GM12872 (cell line): ENCODE data around the gene MAP2K7.

Experiments
- CTCF ChIP-seq: IDR thresholded peaks from 3 replicates; pipeline ENCODE4 v1.5.1; 2011; ENCODE audit warnings: low read depth, mild to moderate bottlenecking, low read length, moderate library complexity; ENCODE audit not compliant: insufficient read depth

Gene MAP2K7

DNA sequence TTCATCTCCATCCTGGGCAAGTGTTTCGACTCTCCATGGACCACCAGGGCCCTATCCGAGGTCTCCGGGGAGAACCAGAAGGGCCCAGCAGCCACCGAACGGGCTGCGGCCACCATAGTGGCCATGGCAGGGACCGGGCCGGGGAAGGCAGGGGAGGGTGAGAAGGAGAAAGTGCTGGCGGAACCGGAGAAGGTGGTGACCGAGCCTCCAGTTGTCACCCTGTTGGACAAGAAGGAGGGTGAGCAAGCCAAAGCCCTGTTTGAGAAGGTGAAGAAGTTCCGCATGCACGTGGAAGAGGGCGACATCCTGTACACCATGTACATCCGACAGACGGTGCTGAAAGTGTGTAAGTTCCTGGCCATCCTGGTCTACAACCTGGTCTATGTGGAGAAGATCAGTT, 4.7 kb upstream of the MAP2K7 start:
- TF ChIP-seq CTCF: no peak

- TF ChIP-seq CTCF: no peak
Observed at GRCh38 chr19:7899751-7900378, 3.8 kb upstream of the MAP2K7 start.

- TF ChIP-seq CTCF: no peak
Observed at GRCh38 chr19:7900401-7900870, 3.2 kb upstream of the MAP2K7 start.

DNA sequence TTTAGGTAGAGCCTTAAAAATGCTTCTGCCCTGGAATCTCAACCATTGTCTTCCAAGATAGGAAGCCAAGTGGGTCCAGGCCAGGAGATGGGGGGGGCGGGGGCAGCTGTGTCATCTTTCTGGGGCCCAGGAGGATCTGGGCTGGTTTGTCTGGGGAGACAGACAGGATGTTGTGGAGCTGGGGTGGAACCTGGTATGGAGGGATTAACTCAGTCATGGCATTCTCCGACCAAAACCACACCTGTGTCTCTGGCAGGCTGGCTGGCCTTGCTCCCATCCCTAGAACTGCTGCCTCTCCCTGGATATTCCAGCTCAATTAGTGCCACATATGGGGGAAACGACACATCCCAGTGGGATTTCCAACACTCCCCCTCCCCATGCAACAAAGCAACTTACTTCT, 2.7 kb upstream of the MAP2K7 start:
- TF ChIP-seq CTCF: no peak

DNA sequence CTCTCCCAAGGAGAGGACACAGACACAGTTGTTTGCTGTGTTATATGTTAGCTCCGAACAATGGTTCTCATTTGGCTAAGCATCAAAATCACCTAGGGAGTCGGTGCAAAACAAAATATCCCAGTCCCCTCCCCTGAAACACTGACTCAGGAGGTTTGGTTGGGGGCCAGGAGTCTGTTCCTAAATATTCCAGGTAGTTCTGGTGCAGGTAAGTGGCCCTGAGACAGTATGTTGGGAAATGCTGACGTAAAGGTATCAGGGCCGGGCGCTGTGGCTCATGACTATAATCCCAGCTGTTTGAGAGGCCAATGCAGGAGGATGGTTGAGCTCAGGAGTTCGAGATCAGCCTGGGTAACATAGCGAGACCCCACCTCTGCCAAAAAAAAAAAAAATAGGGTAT, 2.3 kb upstream of the MAP2K7 start:
- no peak for TF ChIP-seq CTCF

- TF ChIP-seq CTCF: no peak
Observed at GRCh38 chr19:7902796-7903243, 857 bp upstream of the MAP2K7 start.

DNA sequence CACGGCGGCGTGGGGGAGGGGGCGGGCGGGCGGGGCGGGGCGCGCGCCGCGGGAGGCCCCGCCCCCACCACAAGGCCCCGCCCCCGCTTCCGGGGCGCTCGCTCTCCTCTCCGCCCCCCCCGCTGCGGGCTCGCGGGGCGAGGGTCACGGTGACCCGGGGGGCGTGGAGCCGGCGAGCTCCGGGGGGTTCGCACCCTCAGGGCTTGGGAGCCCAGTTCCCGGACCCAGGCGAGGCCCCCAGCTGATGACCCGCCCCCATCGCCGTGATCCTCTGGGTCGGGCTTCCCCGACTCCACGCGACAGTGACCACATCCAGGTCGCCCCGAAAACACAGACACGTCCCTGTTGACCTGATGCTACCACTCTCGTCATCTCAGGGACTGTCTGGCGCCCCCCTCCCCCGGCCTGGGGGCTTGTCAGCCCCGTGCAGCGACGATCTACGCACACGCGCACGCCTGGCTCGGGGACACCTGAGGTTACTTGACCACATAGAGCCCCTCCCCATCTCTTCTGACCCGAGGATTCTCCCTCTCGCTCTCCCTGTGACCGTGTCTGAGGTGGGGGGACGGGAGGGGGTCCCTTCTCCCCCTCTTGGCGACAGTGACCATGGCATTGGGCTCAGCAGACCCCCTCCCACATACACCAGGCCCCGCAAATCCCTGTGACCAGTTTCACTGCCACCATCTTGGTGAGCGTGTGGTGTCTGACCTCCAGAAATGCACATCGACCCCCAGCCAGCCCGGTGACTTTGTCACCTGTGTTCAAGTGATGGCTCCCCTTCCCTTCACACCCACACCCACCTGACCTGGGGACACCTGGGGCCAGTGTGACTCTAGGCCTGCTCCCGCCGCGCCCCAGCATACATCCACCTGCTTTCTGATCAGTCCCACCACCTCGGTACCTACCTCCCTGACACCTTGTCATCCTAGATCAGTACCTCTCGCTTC, 670 bp downstream of the MAP2K7 start:
- TF ChIP-seq CTCF: no peak
